Sigmoid colon (tissue), 7 donors: Measurements from ENCODE around the gene MAGEF1. TPM values are rescaled to one million over a fixed set of nuclear protein-coding genes. Genes with fewer than 3 reads are reported as not detected.

ENCODE experiments used
- DNase-seq: peaks from one replicate; pipeline ENCODE4 v3.0.0-alpha.2; 2019
- H3K27ac ChIP-seq, 4 donors: fragments of 200-600 bp; sonication (generic); one replicate each; pipeline ENCODE4 v1.5.1; 2016 to 2019; ENCODE audit warnings: mild to moderate bottlenecking in 1 of 4
- H3K27me3 ChIP-seq, 3 donors: fragments of 200-600 bp; sonication (generic); one replicate each; pipeline ENCODE4 v1.5.1; 2019; ENCODE audit warnings: mild to moderate bottlenecking in 1 of 3
- H3K36me3 ChIP-seq, 4 donors: fragments of 200-600 bp; sonication (generic); one replicate each; pipeline ENCODE4 v1.5.1; 2016 to 2019
- H3K4me1 ChIP-seq, 4 donors: fragments of 200-600 bp; sonication (generic); one replicate each; pipeline ENCODE4 v1.5.1; 2017 to 2019
- H3K4me3 ChIP-seq, 4 donors: fragments of 200-600 bp; sonication (generic); one replicate each; pipeline ENCODE4 v1.5.1; 2017 to 2019; ENCODE audit warnings: mild to moderate bottlenecking in 2 of 4, moderate library complexity in 1 of 4
- H3K9me3 ChIP-seq, 4 donors: fragments of 200-600 bp in 3 of 4; sonication (generic) in 3 of 4; one replicate each; pipeline versions ENCODE4 v1.5.1 to v1.6.1; 2013 to 2019
- EP300 ChIP-seq, 4 donors: sonication (generic); formaldehyde crosslinking; IDR thresholded peaks; one replicate each; pipeline ENCODE4 v1.6.1; 2017; ENCODE audit warnings: antibody characterized with exemption in 4 of 4
- POLR2A ChIP-seq, 2 donors: fragments of 450-650 bp; IDR thresholded peaks; one replicate each; pipeline ENCODE4 v1.6.1; 2016; ENCODE audit warnings: antibody characterized with exemption in 2 of 2, mild to moderate bottlenecking in 2 of 2, moderate library complexity in 2 of 2
- POLR2AphosphoS5 ChIP-seq, 4 donors: sonication (generic); formaldehyde crosslinking; IDR thresholded peaks; one replicate each; pipeline ENCODE4 v1.6.1; 2017; ENCODE audit warnings: antibody characterized with exemption in 4 of 4
- WGBS, 2 donors: extraction: QIAGEN DNeasy Blood & Tissue Kit; methylation state at CpG; one replicate each; pipeline ENCODE4 v1.1.7; 2013; 5-methylcytosine and 5-hydroxymethylcytosine counted together
- intact Hi-C: fragments of 100-400 bp; cut with DNase I; formaldehyde crosslinking; loops from one replicate; pipeline ENCODE4 v1.15.1; 2023
- polyA plus RNA-seq, 3 donors: library from polyadenylated mRNA; stranded (reverse); fragments of 200-250 nt; gene quantifications; one replicate each; pipeline ENCODE4 v1.2.3, GENCODE V29; 2013
- total RNA-seq, 4 donors: library from RNA; depleted of rRNA; stranded (reverse); fragments of >200 nt; gene quantifications; one replicate each; pipeline ENCODE4 v1.1.0, GENCODE V29; 2016
- TF ChIP-seq, protein P1 (sequence below), 4 experiments: fragments of 450-650 bp in 3 of 4; fragments of 200-600 bp in 1 of 4; IDR thresholded peaks; one replicate each; pipeline ENCODE4 v1.5.1; 2016 to 2019; ENCODE audit warnings: antibody characterized with exemption in 4 of 4, mild to moderate bottlenecking in 3 of 4, moderate library complexity in 2 of 4
- donor health status: healthy with polysubstance abuse.
- donor health status: Bipolar disorder and iron deficiency.
- donor health status: healthy.

Gene MAGEF1
- total and polyA plus RNA-seq, 7 donors, result 29.4 to 43.6 (median 32.9) TPM

DNA sequence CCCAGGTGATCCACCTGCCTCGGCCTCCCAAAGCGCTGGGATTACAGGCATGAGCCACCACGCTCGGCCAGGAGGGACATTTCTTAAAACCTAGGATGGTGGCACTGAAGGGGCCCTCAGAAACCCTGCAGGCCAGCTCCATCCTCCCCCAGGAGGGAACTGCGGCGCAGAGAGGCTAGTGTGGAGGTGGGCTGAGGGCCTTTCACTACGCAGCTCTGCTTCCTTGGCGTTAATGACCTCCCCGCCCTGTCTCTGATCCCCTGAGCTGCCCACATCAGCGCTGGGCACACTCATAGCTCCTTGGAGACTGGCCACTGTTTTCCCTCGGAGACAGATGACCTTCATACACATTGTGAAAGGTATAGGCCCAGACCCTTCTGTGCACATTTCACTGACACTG is 46.2 kb upstream of the MAGEF1 start:
- no peak for TF ChIP-seq POLR2A (IDR thresholded peaks at IDR 0.05)
- TF ChIP-seq POLR2AphosphoS5 (IDR thresholded peaks at IDR 0.05), result no peak
- TF ChIP-seq, protein P1, sequence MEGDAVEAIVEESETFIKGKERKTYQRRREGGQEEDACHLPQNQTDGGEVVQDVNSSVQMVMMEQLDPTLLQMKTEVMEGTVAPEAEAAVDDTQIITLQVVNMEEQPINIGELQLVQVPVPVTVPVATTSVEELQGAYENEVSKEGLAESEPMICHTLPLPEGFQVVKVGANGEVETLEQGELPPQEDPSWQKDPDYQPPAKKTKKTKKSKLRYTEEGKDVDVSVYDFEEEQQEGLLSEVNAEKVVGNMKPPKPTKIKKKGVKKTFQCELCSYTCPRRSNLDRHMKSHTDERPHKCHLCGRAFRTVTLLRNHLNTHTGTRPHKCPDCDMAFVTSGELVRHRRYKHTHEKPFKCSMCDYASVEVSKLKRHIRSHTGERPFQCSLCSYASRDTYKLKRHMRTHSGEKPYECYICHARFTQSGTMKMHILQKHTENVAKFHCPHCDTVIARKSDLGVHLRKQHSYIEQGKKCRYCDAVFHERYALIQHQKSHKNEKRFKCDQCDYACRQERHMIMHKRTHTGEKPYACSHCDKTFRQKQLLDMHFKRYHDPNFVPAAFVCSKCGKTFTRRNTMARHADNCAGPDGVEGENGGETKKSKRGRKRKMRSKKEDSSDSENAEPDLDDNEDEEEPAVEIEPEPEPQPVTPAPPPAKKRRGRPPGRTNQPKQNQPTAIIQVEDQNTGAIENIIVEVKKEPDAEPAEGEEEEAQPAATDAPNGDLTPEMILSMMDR (IDR thresholded peaks at IDR 0.05), result no peak
- TF ChIP-seq EP300 (IDR thresholded peaks at IDR 0.05), result no peak
- no peak for DNase-seq
- Histone ChIP-seq H3K4me1 (peaks cover 0 to 26% (median 20%) of the 10 kb centered on the region in 4 donors), H3K4me3 (no peak overlapping the region), H3K36me3 (no peaks in the 10 kb centered on the region), H3K27ac (peak overlapping the region in 2 of 4 donors; percentile 74 to 78), H3K9me3 (no peaks in the 10 kb centered on the region), H3K27me3 (no peaks in the 10 kb centered on the region)
- intact Hi-C loops, result loop anchor here (5.0 kb wide), 1 partner anchor 46 kb away; the partner anchor contains the start of gene MAGEF1
- WGBS, 2 donors, result 91 to 93% methylated on average over 11 of the region's 11 CpGs

DNA sequence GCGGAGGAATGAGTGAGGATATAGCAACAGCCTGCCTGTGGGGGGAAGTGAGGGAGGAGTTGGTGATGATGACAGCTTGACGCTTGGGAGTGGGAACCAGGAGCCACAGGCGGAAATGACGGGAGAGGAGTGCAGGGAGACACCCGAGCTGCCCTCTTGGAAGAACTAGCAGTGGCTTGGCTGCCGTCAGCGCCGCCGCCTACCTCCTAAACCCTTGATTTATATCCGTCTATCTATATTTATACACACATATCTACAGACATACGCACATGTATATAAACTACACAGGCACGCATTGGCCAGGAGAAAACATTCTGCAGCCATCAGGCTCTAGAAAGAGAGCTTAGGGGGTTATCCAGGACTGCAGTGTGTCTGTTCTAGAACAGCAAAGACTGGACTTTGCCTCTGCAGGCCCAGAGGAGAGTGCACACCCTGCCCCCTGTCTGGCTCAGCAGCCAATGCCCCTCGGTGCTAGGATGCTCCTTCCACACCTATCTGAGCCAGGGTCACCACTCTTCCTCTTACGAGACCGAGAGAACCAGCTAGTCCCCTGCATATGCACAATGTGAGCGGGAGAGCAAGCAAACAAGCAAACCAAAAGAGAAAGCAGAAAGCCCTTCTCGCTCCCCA is 45.3 kb upstream of the MAGEF1 start:
- intact Hi-C loops, result loop anchor here (2.0 to 5.0 kb wide), 2 partner anchors 20 to 45 kb away; partner anchors contain the start of gene MAGEF1
- TF ChIP-seq POLR2AphosphoS5 (IDR thresholded peaks at IDR 0.05) (peak in 3 of 4 donors; percentile 41 to 69 (median 61)), EP300 (IDR thresholded peaks at IDR 0.05) (peak in 2 of 4 donors; percentile 36 to 85), POLR2A (IDR thresholded peaks at IDR 0.05) (no peak)
- TF ChIP-seq, protein P1 (IDR thresholded peaks at IDR 0.05), result peak in 1 of 4 experiments; percentile 11
- H3K9me3 ChIP-seq, result no peaks in the 10 kb centered on the region
- 20 to 46% methylated on average over 17 of the region's 17 CpGs for WGBS, 2 donors
- H3K27ac ChIP-seq, result peak overlapping the region; percentile 43 to 78 (median 74)
- DNase-seq, result peak; percentile 91
- no peaks in the 10 kb centered on the region for H3K36me3 ChIP-seq
- H3K4me3 ChIP-seq, result peak overlapping the region in 3 of 4 donors; percentile 5 to 20 (median 20)
- H3K4me1 ChIP-seq, result peaks cover 0 to 26% (median 20%) of the 10 kb centered on the region in 4 donors
- no peaks in the 10 kb centered on the region for H3K27me3 ChIP-seq

DNA sequence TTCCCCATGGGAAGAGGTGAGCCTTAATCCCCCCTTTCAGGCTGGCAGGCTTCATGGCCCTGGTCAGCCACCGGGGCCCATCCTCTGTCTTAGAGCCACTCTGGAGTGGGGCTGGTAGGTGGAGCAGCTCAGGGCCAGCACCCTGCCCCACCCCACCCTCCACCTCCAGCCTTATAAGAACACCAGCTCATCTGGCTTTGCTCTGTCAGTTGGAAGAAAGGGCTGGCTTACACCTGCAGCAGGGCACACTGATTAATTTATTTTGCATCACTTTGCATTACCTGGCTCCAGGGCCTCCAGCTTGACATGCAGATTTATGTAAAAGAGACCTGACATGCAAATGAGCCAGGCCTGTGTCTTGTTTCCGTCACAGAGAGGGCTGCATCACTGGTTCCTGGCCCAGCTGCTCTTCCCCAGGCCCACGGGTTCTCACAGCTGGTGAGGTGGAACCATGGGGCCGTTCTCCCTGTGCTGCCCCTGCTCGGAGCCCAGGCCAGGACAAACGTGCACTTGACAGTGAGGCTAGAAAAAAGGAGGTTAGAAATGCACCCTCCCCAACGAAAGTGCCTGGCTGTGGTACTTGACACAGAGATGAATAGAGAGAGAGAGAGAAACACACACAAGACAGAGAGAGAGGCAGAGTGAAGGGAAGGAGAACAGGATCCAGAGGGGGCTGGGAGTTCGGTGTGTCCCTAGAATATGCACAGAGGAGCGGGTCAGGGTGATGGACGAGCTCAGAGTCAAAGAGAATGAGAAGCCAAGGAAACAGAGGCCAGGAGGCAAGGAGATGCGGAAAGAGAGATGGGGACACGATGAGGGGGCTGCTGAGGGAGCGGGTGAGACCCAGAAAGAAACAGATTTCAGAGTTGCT is 44.5 kb upstream of the MAGEF1 start:
- no peaks in the 10 kb centered on the region for H3K36me3 ChIP-seq
- H3K9me3 ChIP-seq, result no peaks in the 10 kb centered on the region
- DNase-seq, result no peak
- intact Hi-C loops, result loop anchor here (2.0 to 5.0 kb wide), 2 partner anchors 20 to 44 kb away; partner anchors contain the start of gene MAGEF1
- H3K4me3 ChIP-seq, result peak overlapping the region in 3 of 4 donors; percentile 5 to 20 (median 20)
- peak overlapping the region; percentile 43 to 78 (median 74) for H3K27ac ChIP-seq
- no peaks in the 10 kb centered on the region for H3K27me3 ChIP-seq
- H3K4me1 ChIP-seq, result peaks cover 0 to 24% (median 20%) of the 10 kb centered on the region in 4 donors
- 57 to 58% methylated on average over 13 of the region's 13 CpGs for WGBS, 2 donors
- TF ChIP-seq EP300 (IDR thresholded peaks at IDR 0.05) (no peak), POLR2A (IDR thresholded peaks at IDR 0.05) (no peak), POLR2AphosphoS5 (IDR thresholded peaks at IDR 0.05) (no peak)
- TF ChIP-seq, protein P1 (IDR thresholded peaks at IDR 0.05), result no peak

DNA sequence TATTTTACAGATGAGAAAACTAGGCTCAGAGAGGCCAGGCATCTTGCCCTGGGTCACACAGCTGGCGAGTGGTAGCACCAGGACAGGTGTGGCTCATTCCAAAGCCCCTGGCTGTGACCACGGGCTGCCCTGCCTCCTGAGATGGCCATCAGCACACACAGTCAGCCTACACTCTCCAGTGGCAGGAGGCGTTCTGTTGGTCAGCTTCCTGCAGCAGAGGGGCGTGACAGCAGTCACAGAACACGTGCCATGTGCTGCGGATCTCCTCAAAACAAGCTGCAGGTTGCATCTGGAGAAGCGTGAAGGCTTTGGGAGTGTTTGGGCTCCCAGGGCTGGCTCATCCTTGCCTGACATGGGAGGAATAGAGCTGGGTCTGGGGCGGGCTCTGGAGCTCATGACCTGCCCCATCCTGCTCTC is 43.5 kb upstream of the MAGEF1 start:
- WGBS, 2 donors, result 71 to 76% methylated on average over 8 of the region's 8 CpGs
- Histone ChIP-seq H3K4me3 (no peak overlapping the region), H3K9me3 (no peaks in the 10 kb centered on the region), H3K4me1 (peaks cover 0 to 21% (median 20%) of the 10 kb centered on the region in 4 donors), H3K27ac (peak overlapping the region in 2 of 4 donors; percentile 74 to 75), H3K36me3 (no peaks in the 10 kb centered on the region), H3K27me3 (no peaks in the 10 kb centered on the region)
- no peak for TF ChIP-seq EP300 (IDR thresholded peaks at IDR 0.05)
- no peak for TF ChIP-seq POLR2AphosphoS5 (IDR thresholded peaks at IDR 0.05)
- no peak for TF ChIP-seq POLR2A (IDR thresholded peaks at IDR 0.05)
- TF ChIP-seq, protein P1 (IDR thresholded peaks at IDR 0.05), result no peak
- intact Hi-C loops, result loop anchor here (5.0 kb wide), 1 partner anchor 43 kb away; the partner anchor contains the start of gene MAGEF1
- no peak for DNase-seq
